HepG2 (cell line): ENCODE results near the gene ALDH7A1. TPM values are rescaled to one million over a fixed set of nuclear protein-coding genes. Genes with fewer than 3 reads are reported as not detected.
A peak's percentile ranks its signal among the peaks of the same experiment; 100 is the strongest.

Source experiments
- CBX2 ChIP-seq, 2 experiments: fragments of 200-600 bp in 1 of 2; sonication (generic); formaldehyde crosslinking in 1 of 2; IDR thresholded peaks; 2 replicates each; pipeline versions ENCODE4 v1.7.0 to v1.8.1; 2018 to 2022; ENCODE audit warnings: low read depth in 2 of 2, low read length in 1 of 2, mild to moderate bottlenecking in 1 of 2, missing genetic modification reagents in 1 of 2
- CREM ChIP-seq, 2 experiments: sonication (generic) in 1 of 2; formaldehyde crosslinking in 1 of 2; IDR thresholded peaks; 2 replicates each; pipeline versions ENCODE4 v1.4.0 to v1.6.1; 2016 to 2020; ENCODE audit warnings: antibody characterized with exemption in 1 of 2, mild to moderate bottlenecking in 1 of 2, missing genetic modification reagents in 1 of 2
- DZIP1 ChIP-seq: sonication (generic); formaldehyde crosslinking; IDR thresholded peaks from 2 replicates; pipeline ENCODE4 v1.5.0; 2020; ENCODE audit warnings: mild to moderate bottlenecking, missing genetic modification reagents
- GRHL1 ChIP-seq: sonication (generic); formaldehyde crosslinking; conservative IDR thresholded peaks from 2 replicates; pipeline ENCODE4 v1.8.0; 2022; ENCODE audit warnings: missing genetic modification reagents
- HOXA7 ChIP-seq: sonication (generic); formaldehyde crosslinking; IDR thresholded peaks from 2 replicates; pipeline ENCODE4 v1.8.1; 2022; ENCODE audit warnings: mild to moderate bottlenecking, missing genetic modification reagents, moderate library complexity
- MEIS1 ChIP-seq: sonication (generic); formaldehyde crosslinking; IDR thresholded peaks from 2 replicates; pipeline ENCODE4 v1.9.0; 2021; ENCODE audit warnings: mild to moderate bottlenecking, missing genetic modification reagents, moderate library complexity, borderline replicate concordance
- MTERF4 ChIP-seq: sonication (generic); formaldehyde crosslinking; IDR thresholded peaks from 2 replicates; pipeline ENCODE4 v1.8.0; 2023; ENCODE audit warnings: mild to moderate bottlenecking, missing genetic modification reagents
- PREB ChIP-seq: sonication (generic); formaldehyde crosslinking; IDR thresholded peaks from 2 replicates; pipeline ENCODE4 v1.4.0; 2020; ENCODE audit warnings: missing genetic modification reagents
- SKI ChIP-seq: fragments of 450-650 bp; IDR thresholded peaks from one replicate; pipeline ENCODE4 v1.6.1; 2018; ENCODE audit warnings: mild to moderate bottlenecking; ENCODE audit not compliant: partially characterized antibody
- ZBTB7B ChIP-seq: sonication (generic); formaldehyde crosslinking; IDR thresholded peaks from 2 replicates; pipeline ENCODE4 v1.4.0; 2020; ENCODE audit warnings: missing genetic modification reagents
- ZFP91 ChIP-seq: sonication (generic); formaldehyde crosslinking; IDR thresholded peaks from 2 replicates; pipeline ENCODE4 v1.9.0; 2022; ENCODE audit warnings: missing genetic modification reagents, mild to moderate bottlenecking, borderline replicate concordance
- ZMYM3 ChIP-seq: sonication (generic); formaldehyde crosslinking; IDR thresholded peaks from 2 replicates; pipeline ENCODE4 v1.5.1; 2020; ENCODE audit warnings: mild to moderate bottlenecking, missing genetic modification reagents
- ZNF101 ChIP-seq: sonication (generic); formaldehyde crosslinking; IDR thresholded peaks from 2 replicates; pipeline ENCODE4 v1.4.0; 2020; ENCODE audit warnings: mild to moderate bottlenecking, low read depth, missing genetic modification reagents, borderline replicate concordance
- ZNF121 ChIP-seq: sonication (generic); formaldehyde crosslinking; IDR thresholded peaks from 2 replicates; pipeline ENCODE4 v1.5.0; 2020; ENCODE audit warnings: mild to moderate bottlenecking, missing genetic modification reagents
- ZNF256 ChIP-seq: sonication (generic); formaldehyde crosslinking; conservative IDR thresholded peaks from 2 replicates; pipeline ENCODE4 v1.4.0; 2020; ENCODE audit warnings: missing genetic modification reagents
- ZNF549 ChIP-seq: sonication (generic); formaldehyde crosslinking; IDR thresholded peaks from 2 replicates; pipeline ENCODE4 v1.5.0; 2020; ENCODE audit warnings: missing genetic modification reagents
- ZNF607 ChIP-seq: sonication (generic); formaldehyde crosslinking; IDR thresholded peaks from 2 replicates; pipeline ENCODE4 v1.5.1; 2020; ENCODE audit warnings: missing genetic modification reagents, mild to moderate bottlenecking, borderline replicate concordance
- ZNF644 ChIP-seq: IDR thresholded peaks from 2 replicates; pipeline ENCODE4 v1.6.1; 2016; ENCODE audit warnings: low read depth
- polyA plus RNA-seq, 8 experiments: library from polyadenylated mRNA; depleted of rRNA in 3 of 8; stranded (reverse) in 7 of 8; unstranded in 1 of 8; fragments of >200 nt; fragmentation: Illumina TruSeq in 4 of 8; extraction: Trizol in 4 of 8; gene quantifications; 2 replicates each; pipeline versions ENCODE4 v1.2.1 to v1.2.3, GENCODE V29; 2011 to 2016; ENCODE audit warnings: low read depth in 4 of 8, missing spikeins in 1 of 8, mixed read lengths in 1 of 8; ENCODE audit not compliant: insufficient read depth in 1 of 8
- total RNA-seq, 5 experiments: library from RNA; depleted of rRNA; stranded (reverse); fragments of >200 nt; fragmentation: Illumina TruSeq; extraction: Trizol; gene quantifications; 2 replicates each; pipeline ENCODE4 v1.2.3, GENCODE V29; 2016; ENCODE audit warnings: low read depth in 1 of 5

ALDH7A1 gene
- total and polyA plus RNA-seq, 2 of the 13 experiments (the other 11 are each of a cell fraction or from before 2014, with no cell fraction given), result 69.0 to 100 TPM

GRCh38 chr5:126594748-126595485 is at the start of gene ALDH7A1 (continued):
- TF ChIP-seq SKI (peak; percentile 52), GRHL1 (CRISPR knock-in tag) (no peak), ZNF101 (CRISPR knock-in tag) (no peak), CREM (IDR thresholded peaks at IDR 0.05) (no peak; the same call in 1 of the 2 replicates), CREM (CRISPR knock-in tag; IDR thresholded peaks at IDR 0.05) (no peak), ZNF607 (CRISPR knock-in tag) (0 out of 2 replicates have a peak, but pooled peaks have one; percentile 24), ZFP91 (CRISPR knock-in tag) (peak; percentile 85; the same call in 1 of the 2 replicates), ZBTB7B (CRISPR knock-in tag) (peak; percentile 62; the same call in 1 of the 2 replicates), ZNF256 (CRISPR knock-in tag) (no peak), DZIP1 (CRISPR knock-in tag) (no peak), MTERF4 (CRISPR knock-in tag) (0 out of 2 replicates have a peak, but pooled peaks have one; percentile 24), ZNF121 (CRISPR knock-in tag) (no peak), PREB (CRISPR knock-in tag) (no peak), ZNF549 (CRISPR knock-in tag) (no peak), CBX2 (IDR thresholded peaks at IDR 0.05; ENCODE audit: low read depth, low read length) (no peak), CBX2 (CRISPR knock-in tag; IDR thresholded peaks at IDR 0.05; ENCODE audit: low read depth) (no peak), MEIS1 (peak; percentile 36; the same call in 1 of the 2 replicates), HOXA7 (CRISPR knock-in tag) (no peak), ZNF644 (CRISPR knock-in tag) (peak; percentile 44; the same call in 1 of the 2 replicates), ZMYM3 (CRISPR knock-in tag) (peak; percentile 81)
